Endothelial cell (in vitro differentiated cells): ENCODE results near the gene MESD. TPM values are rescaled to one million over a fixed set of nuclear protein-coding genes. Genes with fewer than 3 reads are reported as not detected.

ENCODE experiments used
- DNase-seq: peaks from one replicate; pipeline ENCODE4 v3.0.0; 2021; ENCODE audit warnings: low spot score
- H3K27ac Mint-ChIP-seq: one replicate; pipeline ENCODE4 v1.8.0; 2021; ENCODE audit warnings: mixed read lengths, inconsistent platforms; ENCODE audit not compliant: unreplicated experiment
- H3K27me3 Mint-ChIP-seq: one replicate; pipeline ENCODE4 v1.8.0; 2021; ENCODE audit warnings: mild to moderate bottlenecking, moderate library complexity, mixed read lengths, inconsistent platforms; ENCODE audit not compliant: unreplicated experiment
- H3K36me3 Mint-ChIP-seq: one replicate; pipeline ENCODE4 v1.8.0; 2021; ENCODE audit warnings: mild to moderate bottlenecking, low read depth, mixed read lengths, inconsistent platforms; ENCODE audit not compliant: unreplicated experiment
- H3K4me1 Mint-ChIP-seq: one replicate; pipeline ENCODE4 v1.8.0; 2021; ENCODE audit warnings: mild to moderate bottlenecking, mixed read lengths, inconsistent platforms; ENCODE audit not compliant: unreplicated experiment
- H3K4me3 Mint-ChIP-seq: one replicate; pipeline ENCODE4 v1.8.0; 2021; ENCODE audit warnings: mild to moderate bottlenecking, mixed read lengths, inconsistent platforms; ENCODE audit not compliant: unreplicated experiment
- H3K9me3 Mint-ChIP-seq: one replicate; pipeline ENCODE4 v1.8.0; 2021; ENCODE audit warnings: mixed read lengths, inconsistent platforms; ENCODE audit not compliant: unreplicated experiment
- CTCF ChIP-seq: fragments of 200-600 bp; sonication (generic); IDR thresholded peaks from one replicate; pipeline ENCODE4 v1.5.0; 2021; ENCODE audit warnings: antibody characterized with exemption; ENCODE audit not compliant: unreplicated experiment
- total RNA-seq: library from RNA; stranded (reverse); fragmentation: NEBNext Ultra II Directional; extraction: Animal tissue kit (Norgen Biotek cat#: 25700); gene quantifications from one replicate; pipeline ENCODE4 v1.2.1, GENCODE V29; 2021; ENCODE audit not compliant: unreplicated experiment

Gene MESD
- total RNA-seq, 1 donor from 2014 or later: 35.7 TPM

- Mint-ChIP-seq H3K27me3 (no peaks in the 10 kb centered on the region), H3K4me1 (peaks cover 15% of the 10 kb centered on the region), H3K4me3 (no peak overlapping the region), H3K36me3 (peaks cover 10% of the 10 kb centered on the region), H3K9me3 (no peaks in the 10 kb centered on the region), H3K27ac (no peak overlapping the region)
- DNase-seq: no peak
- TF ChIP-seq CTCF: no peak
Measured at GRCh38 chr15:80974914-80975313, 14.7 kb downstream of the MESD start.

- no peaks in the 10 kb centered on the region for H3K36me3 Mint-ChIP-seq
- no peak overlapping the region for H3K27ac Mint-ChIP-seq
- no peak for DNase-seq
- peaks cover 8% of the 10 kb centered on the region for H3K4me1 Mint-ChIP-seq
- H3K27me3 Mint-ChIP-seq: peaks cover 2% of the 10 kb centered on the region
- TF ChIP-seq CTCF: no peak
- H3K4me3 Mint-ChIP-seq: no peak overlapping the region
- H3K9me3 Mint-ChIP-seq: no peaks in the 10 kb centered on the region
Measured at GRCh38 chr15:80972276-80972675, 17.3 kb downstream of the MESD start.

- H3K9me3 Mint-ChIP-seq: no peaks in the 10 kb centered on the region
- no peak overlapping the region for H3K4me3 Mint-ChIP-seq
- peaks cover 5% of the 10 kb centered on the region for H3K4me1 Mint-ChIP-seq
- H3K27ac Mint-ChIP-seq: no peak overlapping the region
- H3K27me3 Mint-ChIP-seq: peaks cover 2% of the 10 kb centered on the region
- DNase-seq: no peak
- no peak for TF ChIP-seq CTCF
- H3K36me3 Mint-ChIP-seq: peaks cover 3% of the 10 kb centered on the region
Measured at GRCh38 chr15:80971143-80971542, 18.5 kb downstream of the MESD start.

GRCh38 chr15:80970658-80971057 lies 19.0 kb downstream of the MESD start:
- H3K36me3 Mint-ChIP-seq: peaks cover 3% of the 10 kb centered on the region

More at GRCh38 chr15:80970658-80971057, 19.0 kb downstream of the MESD start:
- TF ChIP-seq CTCF: no peak
- Mint-ChIP-seq H3K4me3 (no peak overlapping the region), H3K9me3 (no peaks in the 10 kb centered on the region), H3K27ac (no peak overlapping the region), H3K27me3 (peaks cover 2% of the 10 kb centered on the region), H3K4me1 (peaks cover 5% of the 10 kb centered on the region)
- no peak for DNase-seq
